Smooth muscle cell (in vitro differentiated cells): Measurements from ENCODE around the gene CCDC110. TPM values are rescaled to one million over a fixed set of nuclear protein-coding genes. Genes with fewer than 3 reads are reported as not detected.

ENCODE experiments used
- DNase-seq: peaks from one replicate; lab custom pipeline; 2025; ENCODE audit not compliant: unreplicated experiment; lab: John Stamatoyannopoulos, UW
- H2AFZ ChIP-seq: fragments of 200-600 bp; sonication (generic); 2 replicates; pipeline ENCODE4 v1.6.0; 2016; ENCODE audit warnings: antibody characterized with exemption, low read depth, mild to moderate bottlenecking
- H3F3A ChIP-seq: fragments of 200-600 bp; sonication (generic); 2 replicates; pipeline ENCODE4 v1.6.0; 2017; ENCODE audit warnings: antibody characterized with exemption, low read depth
- H3K27ac ChIP-seq: fragments of 200-600 bp; sonication (generic); 2 replicates; pipeline ENCODE4 v1.5.1; 2016; ENCODE audit warnings: low read depth, mild to moderate bottlenecking
- H3K27me3 ChIP-seq: fragments of 200-600 bp; sonication (generic); 2 replicates; pipeline ENCODE4 v1.6.1; 2016; ENCODE audit warnings: low read depth, mild to moderate bottlenecking
- H3K36me3 ChIP-seq: fragments of 200-600 bp; sonication (generic); 2 replicates; pipeline ENCODE4 v1.5.1; 2016; ENCODE audit warnings: low read depth
- H3K4me1 ChIP-seq: fragments of 200-600 bp; sonication (generic); 2 replicates; pipeline ENCODE4 v1.5.1; 2016; ENCODE audit warnings: low read depth
- H3K4me2 ChIP-seq: fragments of 200-600 bp; sonication (generic); 2 replicates; pipeline ENCODE4 v1.6.0; 2016; ENCODE audit warnings: mild to moderate bottlenecking
- H3K4me3 ChIP-seq: fragments of 200-600 bp; sonication (generic); 2 replicates; pipeline ENCODE4 v1.5.1; 2016; ENCODE audit warnings: mild to moderate bottlenecking
- H3K79me2 ChIP-seq: fragments of 200-600 bp; sonication (generic); 2 replicates; pipeline ENCODE4 v1.6.0; 2016; ENCODE audit warnings: low read depth, mild to moderate bottlenecking
- H3K9ac ChIP-seq: fragments of 200-600 bp; sonication (generic); 2 replicates; pipeline ENCODE4 v1.6.0; 2016; ENCODE audit warnings: low read depth
- H3K9me3 ChIP-seq: fragments of 200-600 bp; sonication (generic); replicated peaks from 2 replicates; pipeline ENCODE4 v1.5.1; 2016; ENCODE audit warnings: low read depth
- H4K20me1 ChIP-seq: fragments of 200-600 bp; sonication (generic); 2 replicates; pipeline ENCODE4 v1.6.0; 2016; ENCODE audit warnings: low read depth
- CTCF ChIP-seq: fragments of 200-600 bp; sonication (generic); IDR thresholded peaks from 2 replicates; pipeline ENCODE4 v1.5.1; 2017; ENCODE audit warnings: borderline replicate concordance, mild to moderate bottlenecking, antibody characterized with exemption; ENCODE audit not compliant: insufficient read depth, poor library complexity, severe bottlenecking
- WGBS: methylation state at CpG from one replicate; pipeline ENCODE4 v1.1.7; 2016; ENCODE audit warnings: low lambda C conversion rate; 5-methylcytosine and 5-hydroxymethylcytosine counted together
- polyA plus RNA-seq: library from polyadenylated mRNA; unstranded; fragments of >200 nt; fragmentation: Nextera tagmentation; extraction: Ambion mirVana; gene quantifications from 2 replicates; pipeline ENCODE4 v1.2.1, GENCODE V29; 2016
- total RNA-seq: library from RNA; depleted of rRNA; stranded (reverse); fragments of >200 nt; gene quantifications from 2 replicates; pipeline ENCODE4 v1.2.3, GENCODE V29; 2014

Gene CCDC110
- total and polyA plus RNA-seq, 2 experiments from 2014 or later: 2.3 to 2.5 TPM

- no peak for TF ChIP-seq CTCF
- H3F3A ChIP-seq: peaks cover 10% of the 10 kb centered on the region
- no peaks in the 10 kb centered on the region for H3K27me3 ChIP-seq
- WGBS: 84% methylated on average over 1 of the region's 1 CpG
- H3K4me2 ChIP-seq: no peak overlapping the region
- H3K36me3 ChIP-seq: peaks cover 14% of the 10 kb centered on the region
- no peaks in the 10 kb centered on the region for H4K20me1 ChIP-seq
- H3K9ac ChIP-seq: no peak overlapping the region
- no peak overlapping the region for H3K27ac ChIP-seq
- no peaks in the 10 kb centered on the region for H3K4me1 ChIP-seq
- no peaks in the 10 kb centered on the region for H3K9me3 ChIP-seq
- H2AFZ ChIP-seq: no peak overlapping the region
- H3K79me2 ChIP-seq: no peaks in the 10 kb centered on the region
- DNase-seq: no peak
- H3K4me3 ChIP-seq: no peak overlapping the region
Observed at GRCh38 chr4:185500576-185500975, 29.0 kb upstream of the CCDC110 start.

- over 99% methylated on average over 9 of the region's 9 CpGs for WGBS
- DNase-seq: no peak
- Histone ChIP-seq H3K79me2 (no peaks in the 10 kb centered on the region), H3K9ac (no peak overlapping the region), H3F3A (peaks cover 10% of the 10 kb centered on the region), H3K9me3 (no peaks in the 10 kb centered on the region), H3K27me3 (no peaks in the 10 kb centered on the region), H3K36me3 (peaks cover 14% of the 10 kb centered on the region), H3K27ac (no peak overlapping the region), H3K4me2 (no peak overlapping the region), H3K4me1 (no peaks in the 10 kb centered on the region), H4K20me1 (no peaks in the 10 kb centered on the region), H3K4me3 (no peak overlapping the region), H2AFZ (no peak overlapping the region)
- TF ChIP-seq CTCF: no peak
Observed at GRCh38 chr4:185500035-185500434, 28.5 kb upstream of the CCDC110 start.

GRCh38 chr4:185488650-185489049 lies 17.1 kb upstream of the CCDC110 start:
- Histone ChIP-seq H3K79me2 (no peaks in the 10 kb centered on the region), H3K4me3 (no peak overlapping the region), H3K36me3 (no peaks in the 10 kb centered on the region), H3K9ac (no peak overlapping the region), H3K4me2 (no peak overlapping the region), H3K9me3 (no peaks in the 10 kb centered on the region), H4K20me1 (no peaks in the 10 kb centered on the region), H3K27ac (no peak overlapping the region), H3K27me3 (no peaks in the 10 kb centered on the region), H3F3A (no peaks in the 10 kb centered on the region), H2AFZ (no peak overlapping the region), H3K4me1 (no peaks in the 10 kb centered on the region)
- 86% methylated on average over 2 of the region's 2 CpGs for WGBS
- DNase-seq: no peak
- TF ChIP-seq CTCF: no peak

- Histone ChIP-seq H3K79me2 (no peaks in the 10 kb centered on the region), H3F3A (no peaks in the 10 kb centered on the region), H3K4me2 (no peak overlapping the region), H3K4me1 (no peaks in the 10 kb centered on the region), H3K9ac (no peak overlapping the region), H4K20me1 (no peaks in the 10 kb centered on the region), H3K36me3 (no peaks in the 10 kb centered on the region), H3K4me3 (no peak overlapping the region), H2AFZ (no peak overlapping the region), H3K9me3 (no peaks in the 10 kb centered on the region), H3K27ac (no peak overlapping the region), H3K27me3 (peaks cover 19% of the 10 kb centered on the region)
- WGBS: 90% methylated on average over 2 of the region's 2 CpGs
- TF ChIP-seq CTCF: no peak
- DNase-seq: no peak
Observed at GRCh38 chr4:185481401-185481800, 9.9 kb upstream of the CCDC110 start.
